DMS 273 treated with DMSO at 0.1 percent for 48 hours (cell line): ENCODE measurements around the gene JPT2.

Source experiments
- DNase-seq: peaks from one replicate; lab custom pipeline; 2025; lab: John Stamatoyannopoulos, UW

JPT2 gene, protein sequence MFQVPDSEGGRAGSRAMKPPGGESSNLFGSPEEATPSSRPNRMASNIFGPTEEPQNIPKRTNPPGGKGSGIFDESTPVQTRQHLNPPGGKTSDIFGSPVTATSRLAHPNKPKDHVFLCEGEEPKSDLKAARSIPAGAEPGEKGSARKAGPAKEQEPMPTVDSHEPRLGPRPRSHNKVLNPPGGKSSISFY

DNA sequence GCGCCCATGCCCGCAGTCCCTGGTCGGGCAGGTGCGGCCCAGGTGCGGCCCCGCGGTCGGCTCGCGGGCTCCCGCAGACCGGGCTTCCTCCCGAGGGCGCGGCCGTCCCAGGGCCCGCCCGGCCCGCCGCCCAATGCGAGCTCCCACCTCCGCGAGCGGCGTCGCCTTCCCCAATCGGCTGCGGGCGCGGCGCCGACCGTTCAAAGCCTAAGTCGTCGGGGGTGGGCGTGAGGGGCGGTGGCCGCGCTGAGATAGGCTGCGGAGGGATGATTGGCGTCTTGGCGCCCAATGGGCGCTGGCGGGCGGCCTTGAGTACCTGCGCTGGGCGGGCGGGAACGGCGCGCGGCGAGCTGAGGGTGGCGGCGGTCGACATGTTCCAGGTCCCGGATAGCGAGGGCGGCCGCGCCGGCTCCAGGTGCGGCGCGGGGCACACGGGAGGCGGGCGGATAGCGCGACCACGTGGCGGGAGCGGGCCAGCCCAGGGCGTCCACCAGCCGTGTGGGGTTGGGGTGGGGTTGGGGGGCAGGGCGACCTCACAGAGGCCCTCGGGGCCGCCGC lies at the start of gene JPT2:
Gene JPT2 (plus strand): TSS at position 338 of the 558 bp plus-strand sequence. CDS start 34 bp downstream, at position 372.
- peak; percentile 87 for DNase-seq

DNA sequence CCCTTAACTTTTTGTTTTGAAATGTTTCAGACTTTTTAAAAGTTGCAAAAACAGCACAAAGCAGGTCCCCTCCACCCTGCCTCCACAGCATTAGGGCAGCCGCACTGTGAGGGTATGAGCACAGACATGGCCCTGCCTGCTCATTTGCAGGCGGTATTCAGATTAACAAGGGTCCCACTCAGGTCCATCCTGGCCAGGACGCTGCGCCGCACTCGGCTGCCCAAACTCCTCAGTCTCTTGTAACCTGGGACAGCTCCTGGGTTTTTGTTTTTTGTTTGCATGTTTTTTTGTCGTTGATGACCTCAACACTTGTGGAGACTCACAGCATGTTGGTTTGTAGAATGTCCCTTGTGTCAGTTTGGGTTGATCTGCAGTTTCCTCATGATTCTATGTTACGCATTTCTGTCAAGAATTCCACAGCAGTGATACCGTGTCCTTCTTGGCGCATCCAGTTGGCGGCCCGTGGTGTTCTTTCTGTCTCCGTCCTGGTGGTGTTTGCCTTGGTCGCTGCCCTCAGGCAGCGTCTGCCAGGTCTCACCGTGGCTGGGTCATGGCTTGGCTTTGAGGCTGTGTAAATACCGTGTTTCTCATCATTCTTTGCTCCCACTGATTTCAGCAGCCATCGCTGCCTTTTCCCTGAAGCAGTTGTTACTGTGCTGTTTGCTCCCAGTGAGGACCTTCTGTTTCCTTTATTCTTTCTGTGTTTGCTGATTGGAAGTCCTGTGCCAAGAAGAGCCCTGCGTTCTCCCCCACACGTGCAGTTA lies 47.4 kb upstream of the JPT2 start:
- DNase-seq: no peak

DNA sequence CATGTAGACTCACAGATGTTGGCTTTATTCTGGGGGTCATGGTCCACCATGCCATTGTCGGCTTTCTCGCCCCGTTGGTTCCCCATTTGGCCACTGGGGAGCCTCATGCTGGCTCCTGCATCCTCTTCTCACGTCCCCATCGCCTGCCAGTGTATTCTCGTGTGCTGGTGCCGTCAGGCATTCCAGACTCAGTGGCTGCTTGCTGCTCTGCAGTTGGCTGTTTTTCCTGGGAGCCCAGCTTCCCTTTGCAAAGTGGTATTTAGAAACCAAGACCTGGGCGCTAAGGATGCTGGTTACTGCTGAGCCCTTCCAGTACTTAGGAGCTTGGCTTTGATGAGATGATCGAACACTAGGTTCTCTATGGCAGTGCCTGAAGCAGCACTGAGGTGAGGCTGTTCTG lies 46.8 kb upstream of the JPT2 start:
- DNase-seq: no peak

DNA sequence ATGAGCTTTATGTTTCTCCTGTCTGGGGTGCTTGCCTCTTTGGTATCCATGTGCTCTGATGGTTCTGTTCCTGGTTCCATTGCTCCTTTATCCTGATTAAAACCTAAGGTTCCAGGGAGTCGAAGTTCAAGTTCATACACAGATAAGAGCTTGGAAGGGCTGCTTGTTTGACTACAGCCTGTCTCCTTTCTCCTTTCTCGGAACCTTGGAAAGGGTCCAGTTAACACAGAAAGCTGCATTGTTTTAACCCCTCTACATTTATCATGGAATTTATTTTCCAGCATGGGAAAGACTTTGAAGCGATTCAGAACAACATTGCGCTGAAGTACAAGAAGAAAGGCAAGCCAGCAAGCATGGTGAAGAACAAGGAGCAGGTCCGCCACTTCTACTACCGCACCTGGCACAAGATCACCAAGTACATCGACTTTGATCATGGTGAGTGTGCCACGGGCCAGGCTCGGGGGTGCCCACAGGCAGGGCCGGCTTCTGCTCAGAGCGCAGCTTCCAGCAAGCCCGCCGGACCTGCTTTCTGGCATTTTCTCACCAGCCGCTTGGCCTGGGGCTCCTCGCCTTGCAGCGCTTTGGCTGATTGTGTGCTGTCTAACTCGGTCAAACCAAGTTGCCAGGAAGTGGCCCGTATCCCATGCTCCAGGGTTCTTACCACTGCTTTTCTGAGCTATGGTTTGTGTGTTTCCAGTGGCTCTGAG lies 46.0 kb upstream of the JPT2 start:
- DNase-seq: no peak

DNA sequence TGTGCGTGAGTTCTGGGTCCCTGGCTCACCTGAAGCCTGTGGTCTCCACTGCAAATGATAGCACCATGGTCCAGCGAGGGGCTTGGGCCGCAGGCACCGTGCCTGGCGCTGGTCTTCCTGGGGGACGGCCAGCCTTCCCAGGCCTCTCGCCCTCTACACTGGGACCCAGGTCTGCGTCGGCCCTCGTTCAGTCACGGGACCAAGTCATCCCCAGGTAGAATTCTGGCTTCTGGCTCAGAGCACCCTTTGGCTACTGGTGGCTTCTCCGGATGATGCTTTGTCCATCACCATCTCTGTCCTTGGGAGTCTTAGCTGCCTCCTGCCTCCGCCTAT lies 45.5 kb upstream of the JPT2 start:
- no peak for DNase-seq

DNA sequence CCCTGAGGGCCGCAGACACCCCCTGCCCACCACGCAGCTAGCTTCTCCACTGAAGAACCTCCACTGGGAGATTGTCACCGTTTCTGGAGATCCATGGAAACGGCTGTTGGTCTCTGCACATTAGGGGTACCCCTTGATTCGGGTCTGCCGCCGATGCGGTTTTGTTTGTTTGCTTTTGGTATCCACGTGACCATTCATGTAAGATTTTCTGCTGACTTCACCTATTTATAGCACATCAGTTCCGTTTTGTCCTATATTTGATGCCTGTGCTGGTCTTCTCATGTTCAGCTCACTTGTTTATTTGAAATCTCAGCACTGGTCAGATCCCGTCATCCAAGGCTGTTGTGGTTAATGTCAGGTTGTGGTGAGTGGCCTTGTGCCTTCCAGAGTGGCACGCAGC lies 44.8 kb upstream of the JPT2 start:
- no peak for DNase-seq

DNA sequence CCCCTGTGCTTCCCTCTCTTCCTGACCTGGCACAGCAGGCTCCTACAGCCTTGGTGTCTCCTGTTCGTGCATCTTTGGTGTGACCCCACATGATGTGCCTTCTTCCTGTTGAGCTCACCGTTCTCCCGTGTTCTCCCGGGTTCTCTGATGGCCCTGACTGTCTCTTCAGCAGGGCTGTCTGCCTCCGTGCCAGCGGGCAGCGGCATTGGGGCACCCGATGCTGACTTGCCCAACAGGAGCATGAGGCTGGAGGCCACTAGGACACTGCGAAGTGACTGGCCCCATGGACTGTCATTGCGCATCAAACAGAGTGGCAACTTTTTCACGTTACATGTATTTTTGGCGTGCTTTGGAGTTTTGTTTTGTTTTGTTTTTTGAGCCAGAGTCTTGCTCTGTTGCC lies 43.5 kb upstream of the JPT2 start:
- no peak for DNase-seq

DNA sequence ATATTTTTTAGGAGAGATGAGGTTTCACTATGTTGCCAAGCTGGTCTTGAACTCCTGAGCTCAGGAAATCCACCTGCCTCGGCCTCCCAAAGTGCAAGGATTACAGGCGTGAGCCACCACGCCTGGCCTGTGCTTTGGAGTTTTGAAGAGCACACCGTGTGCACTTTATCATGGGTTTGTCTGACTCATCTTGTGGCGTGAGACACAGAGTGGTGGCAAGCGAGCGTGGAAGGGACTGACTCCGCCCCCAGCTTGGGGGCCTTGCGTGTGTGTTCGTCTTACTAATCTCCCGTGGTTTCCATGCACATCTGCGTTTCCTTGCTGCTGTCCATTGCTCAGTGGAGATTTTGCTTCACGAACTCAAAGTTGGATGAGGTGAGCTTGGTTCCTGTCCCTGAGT lies 43.0 kb upstream of the JPT2 start:
- DNase-seq: no peak

DNA sequence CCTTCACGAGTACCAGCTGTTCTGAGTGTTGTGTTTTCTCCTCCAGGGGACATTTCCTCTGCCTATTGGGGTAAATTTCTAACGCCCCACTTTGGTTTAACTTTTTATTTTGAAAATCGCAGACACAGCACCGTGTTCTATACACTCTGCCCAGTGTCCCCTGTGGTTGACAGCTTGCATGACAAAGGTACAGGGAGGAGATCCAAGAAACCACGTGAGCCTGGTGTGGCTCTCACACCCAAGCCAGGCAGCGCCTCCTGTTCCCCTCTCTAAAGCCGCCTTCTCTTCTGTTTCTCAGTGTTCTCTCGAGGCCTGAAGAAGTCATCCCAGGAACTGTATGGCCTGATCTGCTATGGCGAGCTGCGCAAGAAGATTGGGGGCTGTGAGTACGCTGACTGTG lies 40.6 kb upstream of the JPT2 start:
- no peak for DNase-seq

DNA sequence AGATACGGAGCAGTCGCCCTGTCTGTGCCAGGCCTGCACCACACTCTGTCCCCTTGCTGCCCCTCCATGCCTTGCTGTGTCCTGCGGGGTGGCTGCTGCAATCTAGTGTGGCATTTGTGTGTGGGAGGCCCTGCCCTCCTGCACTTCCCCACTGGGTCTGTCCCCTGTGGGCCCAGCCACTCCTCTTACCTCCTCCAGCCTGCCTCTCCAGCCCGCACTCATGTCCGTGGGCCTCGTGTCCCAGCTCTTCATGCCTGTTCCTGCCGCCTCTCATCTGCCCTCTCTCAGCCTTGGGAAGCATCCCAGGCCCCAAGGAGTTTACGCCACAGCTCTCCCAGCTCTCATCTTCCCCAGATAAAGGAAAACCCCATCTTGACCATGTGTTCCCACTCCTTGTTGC lies 39.3 kb upstream of the JPT2 start:
- DNase-seq: no peak

DNA sequence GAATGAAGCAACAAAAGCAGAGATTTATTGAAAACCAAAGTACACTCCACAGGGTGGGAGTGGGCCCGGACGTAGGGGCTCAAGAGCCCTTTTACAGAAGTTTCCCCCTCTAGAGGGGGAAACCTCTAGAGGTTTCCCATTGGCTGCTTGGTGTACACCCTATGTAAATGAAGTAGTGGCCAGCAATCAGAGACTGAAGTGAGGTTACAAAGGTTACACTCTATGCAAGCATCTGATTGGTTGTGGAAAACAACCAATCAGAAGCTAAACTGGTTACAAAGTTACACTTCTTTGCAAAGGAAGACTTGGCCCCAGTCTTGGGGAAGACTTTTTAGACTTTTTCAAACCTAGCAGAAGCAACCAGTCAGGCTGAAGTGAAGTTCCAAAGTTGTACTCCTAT lies 38.8 kb upstream of the JPT2 start:
- no peak for DNase-seq

DNA sequence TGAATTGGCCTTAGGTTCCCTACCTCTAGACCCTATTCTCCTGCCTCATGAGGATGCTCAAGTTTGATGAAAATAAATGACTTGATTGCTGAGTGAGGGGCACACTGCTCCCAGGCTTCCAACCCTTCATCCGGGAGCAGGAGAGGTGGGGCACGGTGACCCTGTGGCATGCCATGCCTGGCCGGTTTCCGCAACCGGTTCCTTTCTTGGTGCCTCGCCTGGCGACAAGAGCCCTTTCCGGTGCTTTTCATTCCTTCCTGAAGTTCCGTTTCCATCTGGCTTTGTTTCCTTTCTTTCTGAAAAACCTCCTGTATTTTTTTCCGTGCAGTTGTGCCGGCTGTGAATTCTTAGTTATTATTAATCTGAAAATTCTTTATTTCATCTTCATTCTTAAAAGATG lies 38.2 kb upstream of the JPT2 start:
- no peak for DNase-seq

DNA sequence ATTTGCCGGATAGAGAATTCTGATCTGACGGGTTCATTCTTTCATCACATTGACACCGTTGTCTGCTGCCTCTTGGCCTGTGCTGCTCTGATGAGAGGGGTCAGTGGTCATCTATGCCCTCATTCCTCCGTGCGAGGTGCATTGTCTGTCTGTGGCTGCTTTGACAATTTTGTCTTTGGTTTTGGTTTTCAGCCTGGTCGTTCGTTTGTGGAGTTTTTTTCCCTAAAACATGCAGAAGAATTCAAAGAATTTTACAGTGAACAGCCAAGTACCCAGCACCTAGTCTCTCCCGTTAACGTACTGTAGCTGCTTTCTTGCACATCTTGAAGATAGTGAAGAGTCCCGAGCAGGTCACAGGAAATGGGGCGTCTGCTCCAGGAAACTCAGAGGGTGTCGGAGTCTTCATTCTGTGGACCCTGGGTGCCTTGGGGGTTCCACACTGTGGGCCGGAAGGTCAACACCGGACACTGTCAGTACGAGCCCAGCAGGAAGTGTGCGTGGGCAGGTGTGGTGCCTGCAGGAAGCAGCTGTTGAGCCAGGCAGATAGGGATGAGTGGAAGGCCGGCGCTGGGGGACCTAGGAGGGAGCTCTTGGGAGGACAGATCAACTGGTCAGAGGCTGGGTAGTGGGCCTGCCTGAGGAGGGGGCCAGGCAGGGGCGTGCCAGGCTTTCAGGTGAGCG lies 37.7 kb upstream of the JPT2 start:
- no peak for DNase-seq

DNA sequence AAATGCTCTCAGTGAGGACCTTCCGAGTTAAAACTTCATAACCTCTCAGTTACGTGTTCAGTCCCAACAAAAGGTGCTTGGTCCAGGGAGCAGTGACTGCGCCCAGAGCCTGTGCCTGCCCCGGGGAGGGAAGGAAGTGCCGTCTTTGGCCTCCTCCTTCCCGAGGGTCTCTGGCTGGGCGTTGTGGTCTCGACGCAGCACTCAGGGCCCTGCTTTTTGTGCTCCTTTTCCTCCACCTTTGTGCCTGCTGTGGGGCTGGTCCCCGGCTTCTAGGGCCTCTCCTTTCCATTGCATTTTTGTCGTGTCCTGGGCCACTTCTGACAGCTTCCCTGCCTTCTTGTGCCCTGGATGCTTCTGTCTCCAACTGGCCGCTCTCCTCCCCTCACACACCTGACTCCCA lies 36.8 kb upstream of the JPT2 start:
- no peak for DNase-seq

DNA sequence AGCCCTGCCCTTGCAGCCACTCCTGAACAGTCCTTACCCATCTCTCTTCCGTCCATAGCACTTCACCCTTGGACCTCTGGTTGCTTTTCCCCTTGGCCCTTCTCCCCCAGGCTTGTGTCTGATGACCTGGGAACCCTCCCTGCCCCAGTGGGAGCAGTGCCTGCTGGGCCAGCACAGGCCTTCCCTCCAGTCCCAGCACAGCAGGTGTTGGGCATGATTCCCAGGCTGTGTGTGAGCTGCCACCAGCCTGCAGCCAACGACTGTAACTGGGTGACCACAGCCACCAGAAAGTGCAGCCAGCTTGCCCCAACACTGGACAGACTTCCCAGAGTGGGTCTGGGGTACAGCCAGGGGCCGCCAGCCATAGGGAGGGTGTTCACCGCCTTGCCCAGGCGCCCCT lies 35.9 kb upstream of the JPT2 start:
- no peak for DNase-seq

DNA sequence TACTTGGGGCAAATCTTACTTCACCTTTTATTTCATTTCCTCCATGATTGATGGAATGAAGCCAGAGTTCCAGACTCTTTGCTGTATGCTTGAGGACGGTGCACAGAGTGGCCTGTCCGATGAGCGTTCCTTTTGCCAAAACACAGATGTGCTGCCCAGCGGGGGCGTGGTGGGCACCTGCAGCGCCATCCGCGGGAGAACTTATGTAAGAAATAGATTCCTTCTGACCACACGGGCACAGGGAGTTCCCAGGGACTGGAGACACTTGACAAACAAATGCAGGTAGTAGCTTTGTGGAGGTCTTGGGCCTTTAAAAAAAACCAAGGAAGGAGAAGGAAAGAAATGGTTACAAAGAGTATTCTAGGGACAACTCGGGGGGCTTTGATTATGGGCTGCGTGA lies 35.3 kb upstream of the JPT2 start:
- no peak for DNase-seq

DNA sequence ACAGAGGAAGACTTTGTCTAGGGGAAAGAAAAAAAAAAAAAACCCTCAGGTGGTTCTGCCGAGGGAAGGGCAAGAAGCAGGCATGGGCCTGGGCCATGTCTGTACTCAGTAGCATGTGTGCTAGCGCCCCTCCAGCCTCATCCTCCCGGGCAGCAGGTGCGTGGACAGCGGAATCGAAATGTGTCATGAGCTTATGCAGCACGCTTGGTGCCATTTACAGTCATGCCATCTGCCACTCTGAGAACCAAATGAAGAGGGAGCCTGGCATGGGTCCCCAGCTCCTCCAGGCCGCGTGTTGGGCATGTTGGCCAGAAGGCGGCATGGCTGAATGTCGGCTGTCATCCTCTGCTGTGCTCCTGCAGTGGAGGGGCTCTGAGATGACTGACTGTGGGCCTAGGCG lies 34.6 kb upstream of the JPT2 start:
- DNase-seq: no peak

DNA sequence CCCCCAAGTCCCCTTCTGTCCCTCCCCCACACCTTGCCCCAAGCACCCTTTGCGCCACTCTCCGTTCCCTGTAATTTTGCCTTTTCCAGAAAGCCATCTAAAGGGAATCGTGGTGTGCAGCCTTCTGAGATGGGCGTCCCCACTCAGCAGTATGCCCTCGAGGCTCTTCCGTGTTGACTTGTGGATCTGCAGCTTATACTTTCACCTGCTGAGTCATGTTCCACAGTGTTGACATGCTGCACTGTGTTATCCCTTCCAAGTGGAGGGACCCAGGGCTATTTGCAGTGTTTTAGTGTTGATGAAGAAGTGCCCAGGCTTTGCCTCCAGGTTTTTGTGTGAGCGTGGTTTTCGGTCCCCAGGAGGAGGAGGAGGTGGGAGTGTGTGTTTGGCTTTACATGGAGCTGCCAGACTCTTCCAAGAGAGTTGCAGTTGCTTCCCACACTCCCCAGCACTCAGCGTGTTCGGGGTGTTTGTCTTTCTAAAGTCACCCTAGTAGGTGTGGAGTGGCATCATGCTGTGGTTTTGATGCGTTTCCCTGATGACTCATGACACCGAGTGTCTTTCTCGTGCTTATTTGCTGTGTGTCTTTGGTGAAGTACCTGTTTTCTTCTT lies 32.1 kb upstream of the JPT2 start:
- DNase-seq: no peak

DNA sequence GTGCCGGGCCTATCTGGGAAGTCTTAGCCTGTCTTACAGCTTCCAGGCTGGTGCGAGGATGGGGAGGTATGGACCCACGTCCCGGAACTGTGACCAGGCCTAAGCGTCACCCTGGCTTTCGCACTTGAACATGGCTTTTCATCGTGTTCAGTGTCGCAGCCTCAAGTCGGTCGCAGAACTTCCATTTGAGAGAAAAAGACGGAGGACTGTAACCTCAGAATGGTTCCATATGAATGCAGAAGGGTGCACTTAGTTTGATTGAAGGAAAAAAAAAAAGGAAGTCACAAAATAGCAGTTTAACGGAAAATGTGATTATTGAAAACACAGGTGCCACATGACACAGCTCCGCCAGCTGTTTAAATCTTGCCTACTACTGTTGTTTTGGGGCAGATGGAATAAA lies 30.2 kb upstream of the JPT2 start:
- no peak for DNase-seq

DNA sequence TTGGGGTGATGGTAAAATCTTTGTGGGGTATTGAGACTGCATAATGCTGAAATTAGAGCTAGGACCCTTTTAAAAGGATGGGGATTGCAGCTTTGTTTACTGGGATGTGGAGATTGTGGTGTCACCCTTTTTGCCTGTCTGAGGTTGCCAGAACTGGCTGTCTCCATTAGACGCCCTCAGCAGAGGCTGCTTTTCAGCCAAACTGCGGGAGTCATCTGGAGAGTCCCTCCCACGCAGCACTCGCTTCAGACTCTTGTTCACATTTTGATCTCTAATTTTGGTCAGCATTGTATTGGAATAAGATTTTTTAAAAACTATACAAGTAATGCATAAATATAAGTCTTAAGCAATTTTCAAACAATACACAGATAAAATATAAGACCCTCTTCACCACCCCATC lies 27.9 kb upstream of the JPT2 start:
- DNase-seq: no peak

DNA sequence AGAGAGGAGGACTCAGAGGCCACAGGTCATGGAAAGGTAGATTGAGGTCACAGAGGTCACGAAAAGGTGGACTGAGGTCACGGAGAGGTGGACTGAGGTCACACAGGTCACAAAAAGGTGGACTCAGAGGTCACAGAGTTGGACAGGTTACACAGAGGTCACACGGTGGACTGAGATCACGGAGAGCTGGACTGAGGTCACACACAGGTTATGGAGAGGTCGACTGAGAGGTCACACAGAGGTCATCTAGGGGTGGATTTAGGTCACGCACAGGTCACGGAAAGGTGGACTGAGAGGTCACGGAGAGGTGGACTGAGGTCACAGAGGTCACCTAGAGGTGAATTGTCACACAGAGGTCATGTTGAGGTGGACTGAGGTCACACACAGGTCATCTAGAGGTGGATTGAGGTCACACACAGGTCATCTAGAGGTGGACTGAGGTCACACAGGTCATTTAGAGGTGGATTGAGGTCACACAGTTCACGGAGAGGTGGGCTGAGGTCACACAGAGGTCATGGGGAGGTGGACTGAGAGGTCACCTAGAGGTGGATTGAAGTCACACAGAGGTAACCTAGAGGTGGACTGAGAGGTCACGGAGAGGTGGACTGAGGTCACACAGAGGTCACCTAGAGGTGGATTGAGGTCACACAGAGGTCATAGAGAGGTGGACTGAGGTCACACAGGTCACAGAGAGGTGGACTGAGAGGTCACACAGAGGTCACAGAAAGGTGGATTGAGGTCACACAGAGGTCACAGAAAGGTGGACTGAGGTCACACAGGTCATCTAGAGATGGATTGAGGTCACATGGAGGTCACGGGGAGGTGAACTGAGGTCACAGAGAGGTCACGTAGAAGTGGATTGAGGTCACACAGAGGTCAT lies 26.7 kb upstream of the JPT2 start:
- no peak for DNase-seq
